Stimulated activated CD4-positive, alpha-beta T cell treated with anti-CD3 and anti-CD28 coated beads, TNF-alpha, amount 100 ng/mL, for 24 hours (primary cell): Measurements from ENCODE around the gene CHL1.
"Not testable (repeated sequence)": the region's sequence is repeated elsewhere in the genome, so short reads cannot be mapped to it uniquely, and the experiment has no call there.

Experiments
- DNase-seq, 3 experiments: peaks; one replicate each; pipeline ENCODE4 v3.0.0-alpha.2; 2020; ENCODE audit warnings: low read depth in 3 of 3

Gene CHL1

DNA sequence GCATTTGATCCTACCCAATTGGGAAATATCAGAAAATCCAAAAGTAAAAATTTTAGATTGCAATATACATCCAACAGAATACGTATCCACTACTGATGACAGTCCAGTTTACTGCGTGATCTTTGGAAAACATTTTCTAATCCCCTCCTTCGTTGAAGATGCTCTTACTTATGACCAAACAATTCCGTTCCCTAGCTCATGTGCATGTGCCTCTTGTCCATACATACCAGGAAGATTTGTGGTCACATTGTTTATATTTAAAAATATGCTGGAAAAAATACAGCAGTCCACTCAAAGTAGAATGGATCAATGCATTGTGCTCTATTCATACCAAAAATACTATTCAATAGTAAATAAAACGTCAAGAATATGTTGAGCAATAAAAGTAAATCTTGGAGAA lies 135.3 kb downstream of the CHL1 start:
- no peak for DNase-seq

DNA sequence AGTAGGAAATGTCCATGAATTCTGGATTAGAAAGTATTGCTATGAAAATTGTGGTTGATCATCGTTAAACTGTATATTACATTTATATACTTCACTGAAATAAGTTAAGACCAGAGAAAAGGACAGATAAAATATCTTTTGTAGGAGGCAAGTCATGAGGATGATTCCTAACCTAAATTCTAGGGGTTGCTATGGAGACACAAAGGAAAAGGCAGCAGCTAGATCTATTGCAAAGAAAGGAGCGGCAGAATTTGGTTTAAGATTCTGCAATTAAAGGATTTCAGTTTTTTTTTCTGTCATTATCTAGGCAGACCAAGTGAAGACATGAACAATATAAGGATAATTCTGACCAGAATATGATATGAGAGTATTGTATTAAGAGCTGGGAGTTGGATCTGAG lies 136.1 kb downstream of the CHL1 start:
- DNase-seq: no peak

GRCh38 chr3:335240-335639 lies 138.7 kb downstream of the CHL1 start:
- no peak for DNase-seq

GRCh38 chr3:339351-339750 lies 142.8 kb downstream of the CHL1 start:
- no peak for DNase-seq

GRCh38 chr3:341998-342397 lies 145.4 kb downstream of the CHL1 start:
- DNase-seq: no peak

- no peak for DNase-seq
Observed at GRCh38 chr3:346186-346585, 149.6 kb downstream of the CHL1 start.

- no peak for DNase-seq
Observed at GRCh38 chr3:347581-347980, 151.0 kb downstream of the CHL1 start.

DNA sequence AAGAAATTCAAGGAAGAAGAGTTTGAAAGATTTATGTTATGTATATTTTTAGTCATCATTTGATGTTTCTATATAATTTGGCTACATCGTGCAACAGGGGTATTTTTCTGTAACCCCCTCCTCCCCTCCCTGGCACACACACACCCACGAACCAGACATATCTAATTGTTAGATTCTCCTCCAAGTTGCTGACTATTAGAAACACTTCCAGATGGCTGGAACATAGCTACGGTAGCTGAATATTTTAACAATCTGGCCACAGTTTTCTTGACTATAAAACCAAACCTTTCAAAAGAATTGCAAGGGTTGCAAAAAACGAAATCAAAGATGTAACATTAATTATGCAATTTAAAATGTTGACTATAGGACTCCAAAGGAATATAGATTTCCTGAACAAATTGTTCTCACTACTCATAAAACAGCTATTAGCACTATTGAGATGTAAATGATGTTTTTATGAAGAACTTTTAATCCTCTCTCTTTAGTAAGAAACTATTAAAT lies 154.4 kb downstream of the CHL1 start:
- no peak for DNase-seq

DNA sequence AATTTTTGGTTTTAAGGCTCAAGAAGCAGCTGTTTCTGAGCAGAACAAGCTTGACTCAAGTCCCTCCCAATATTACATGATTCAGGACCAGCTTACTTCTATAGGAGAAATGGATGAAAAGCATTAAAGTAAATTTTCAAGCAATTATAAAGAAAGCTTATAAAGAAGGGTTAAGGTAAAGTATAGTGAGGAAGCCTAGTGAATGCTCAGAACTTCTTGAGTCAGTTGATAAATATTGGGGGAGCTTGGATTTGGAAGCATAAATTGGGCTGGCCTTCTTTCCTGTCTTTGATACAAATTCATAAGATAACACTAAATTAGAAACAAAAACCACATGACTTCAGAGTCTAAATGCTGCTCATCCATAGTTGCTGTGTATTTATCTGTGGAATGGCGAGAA lies 156.0 kb downstream of the CHL1 start:
- no peak for DNase-seq

DNA sequence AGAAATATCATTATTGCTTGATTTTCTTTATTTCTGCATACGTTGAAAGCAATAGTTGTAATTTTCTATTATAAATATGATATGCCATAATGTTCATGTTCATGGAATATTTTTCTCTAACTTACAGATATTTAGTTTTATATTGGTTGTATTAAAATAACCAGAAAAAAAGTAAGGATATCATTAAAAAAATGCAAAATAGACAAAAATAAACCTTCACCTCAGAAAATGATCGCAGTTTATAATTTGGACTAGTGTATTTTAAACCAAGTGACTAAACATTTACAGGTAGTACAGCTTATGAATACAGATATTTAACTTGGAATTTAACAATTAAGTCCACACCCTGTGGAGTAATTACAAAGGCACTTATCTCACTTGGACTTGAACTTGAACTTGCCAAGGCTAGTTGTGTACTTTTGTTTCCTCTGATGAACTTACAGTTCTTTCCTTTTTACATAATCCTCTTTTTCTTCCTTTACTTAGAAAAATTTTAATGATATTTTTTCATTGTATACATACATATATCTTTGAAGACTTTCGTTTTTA lies 156.7 kb downstream of the CHL1 start:
- DNase-seq: no peak

DNA sequence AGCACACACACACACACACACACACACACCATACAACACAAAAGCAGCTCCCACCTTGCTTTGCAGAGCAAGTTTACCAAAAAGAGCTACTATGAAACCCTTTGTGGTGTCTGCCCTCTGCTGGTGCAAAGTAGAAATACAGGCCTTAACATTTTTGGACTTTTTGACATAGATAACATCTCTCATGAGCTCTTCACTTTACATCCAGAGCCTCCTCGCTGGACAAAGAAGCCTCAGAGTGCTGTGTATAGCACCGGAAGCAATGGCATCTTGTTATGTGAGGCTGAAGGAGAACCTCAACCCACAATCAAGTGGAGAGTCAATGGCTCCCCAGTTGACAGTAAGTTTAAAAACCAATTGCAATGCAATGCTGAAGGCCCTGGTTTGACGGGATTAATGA lies 157.9 kb downstream of the CHL1 start:
- DNase-seq: no peak

GRCh38 chr3:355622-356021 lies 159.1 kb downstream of the CHL1 start:
- DNase-seq: no peak

DNA sequence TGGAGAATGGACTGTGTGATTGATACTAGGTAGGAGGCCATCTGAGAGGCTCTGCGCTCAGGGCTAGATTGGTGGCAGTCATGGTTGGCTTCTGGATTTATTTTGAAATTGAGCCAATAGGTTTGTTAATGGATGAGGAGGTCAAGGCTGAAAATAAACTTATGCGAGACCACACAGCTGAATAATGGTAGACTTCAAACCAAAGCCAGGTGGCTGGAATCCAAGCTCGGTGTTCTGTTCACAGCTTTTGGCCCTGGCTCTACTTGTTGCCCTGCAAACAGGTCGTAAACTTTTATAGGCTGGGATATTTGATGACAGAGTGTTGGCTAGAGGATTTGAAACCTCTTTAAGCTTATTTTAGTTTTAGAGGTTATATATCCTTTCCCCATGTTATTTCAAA lies 160.4 kb downstream of the CHL1 start:
- no peak for DNase-seq

DNA sequence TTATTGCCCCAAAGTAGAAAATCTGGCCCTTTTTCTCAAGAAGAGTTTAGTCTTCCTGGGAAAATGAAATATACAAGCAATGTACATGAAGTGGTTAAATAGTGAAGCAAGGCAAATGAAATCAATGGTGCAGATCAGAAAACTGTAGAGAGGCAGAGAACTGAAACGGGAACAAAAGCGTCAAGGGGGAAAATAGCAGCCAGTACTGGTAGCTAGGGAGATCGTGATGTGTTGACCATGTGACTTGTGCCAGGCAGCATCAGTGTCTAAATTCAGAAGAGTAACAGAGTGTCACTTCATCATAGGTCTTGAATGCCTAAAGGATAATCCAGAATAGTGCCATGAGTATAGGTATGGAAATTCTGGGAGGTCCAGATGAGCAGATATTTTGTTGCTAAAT lies 163.1 kb downstream of the CHL1 start:
- no peak for DNase-seq

GRCh38 chr3:362681-363338 lies 166.2 kb downstream of the CHL1 start:
- DNase-seq: no peak

- no peak for DNase-seq
Observed at GRCh38 chr3:364287-364686, 167.7 kb downstream of the CHL1 start.

DNA sequence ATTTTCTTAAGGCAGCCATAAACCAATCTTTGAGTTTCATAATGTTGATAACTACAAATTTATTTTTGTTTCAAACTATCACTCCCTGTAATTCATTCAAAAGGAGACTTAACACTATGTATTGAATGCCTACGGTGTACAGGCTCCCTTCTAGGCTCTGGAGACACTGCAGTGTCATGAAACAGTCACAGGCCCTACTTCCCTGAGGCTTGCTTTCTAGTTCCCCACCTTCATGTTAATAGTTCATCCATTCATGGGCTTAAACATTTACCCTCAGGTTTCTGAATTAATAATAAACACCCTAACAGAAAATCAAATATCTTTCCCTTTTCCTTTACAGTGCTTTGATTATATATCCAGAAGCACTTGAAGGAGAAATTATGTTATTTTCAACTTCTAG lies 168.7 kb downstream of the CHL1 start:
- DNase-seq: no peak

DNA sequence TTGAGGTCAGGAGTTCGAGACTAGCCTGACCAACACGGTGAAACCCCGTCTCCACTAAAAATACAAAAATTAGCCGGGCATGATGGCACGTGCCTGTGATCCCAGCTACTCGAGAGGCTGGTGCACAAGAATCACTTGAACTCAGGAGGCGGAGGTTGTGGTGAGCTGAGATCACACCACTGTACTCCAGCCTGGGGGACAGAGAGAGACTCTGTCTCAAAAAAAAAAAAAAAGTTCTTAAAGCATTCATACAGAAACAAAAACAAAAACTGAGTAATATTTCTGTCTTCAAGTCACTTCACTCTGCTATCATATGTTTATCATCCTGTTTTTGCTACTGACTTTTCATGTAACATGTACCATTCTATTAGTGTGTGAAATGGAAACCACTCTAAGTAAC lies 169.7 kb downstream of the CHL1 start:
- DNase-seq: not testable (repeated sequence)

GRCh38 chr3:373193-373779 lies 176.7 kb downstream of the CHL1 start:
- DNase-seq: no peak

GRCh38 chr3:374459-374858 lies 177.9 kb downstream of the CHL1 start:
- DNase-seq: no peak

DNA sequence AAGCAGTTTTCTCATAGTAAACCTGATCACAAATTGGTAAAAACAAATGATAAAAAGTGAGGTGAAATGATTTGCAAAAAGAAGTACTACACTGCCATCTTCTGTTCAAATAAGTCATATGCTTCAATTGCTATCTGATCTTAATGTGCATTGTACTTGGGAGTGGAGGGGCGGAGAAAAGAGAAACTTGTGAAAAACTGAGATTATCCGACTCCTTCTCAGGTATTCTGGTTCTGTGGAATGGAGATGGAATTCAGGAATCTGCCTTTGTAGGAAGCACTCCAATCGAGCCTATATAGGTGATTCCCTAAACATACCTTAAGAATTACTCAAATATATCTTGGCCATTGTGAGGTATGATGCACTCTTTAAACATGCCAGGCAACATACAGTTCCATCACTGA lies 180.6 kb downstream of the CHL1 start:
- no peak for DNase-seq

- no peak for DNase-seq
Observed at GRCh38 chr3:380801-381200, 184.2 kb downstream of the CHL1 start.

DNA sequence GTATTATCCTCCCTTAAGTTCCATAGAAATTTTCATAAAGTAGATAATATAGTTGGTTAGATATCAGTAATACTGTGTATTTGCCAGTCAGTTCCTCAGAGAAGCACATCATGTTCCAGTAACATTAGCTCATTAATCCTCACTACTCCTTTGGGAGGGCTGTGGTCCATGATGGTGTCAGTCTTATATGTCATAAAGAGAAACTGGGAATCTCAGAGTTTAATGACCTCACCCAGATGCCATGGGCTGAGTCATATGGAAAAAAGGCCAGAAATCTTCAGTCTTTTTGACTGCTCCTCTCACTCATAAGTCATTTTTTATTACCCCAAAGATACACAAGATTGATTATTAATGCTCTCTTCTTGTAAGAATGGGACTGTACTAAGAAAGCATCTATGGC lies 188.6 kb downstream of the CHL1 start:
- DNase-seq: no peak

GRCh38 chr3:394775-395174 lies 198.2 kb downstream of the CHL1 start:
- DNase-seq: no peak
